ENCODE results near the gene PIM3. TPM values are rescaled to one million over a fixed set of nuclear protein-coding genes. Genes with fewer than 3 reads are reported as not detected.

Gene PIM3
- total and polyA plus RNA-seq, 4 donors, result 14.5 to 44.0 (median 28.1) TPM

GRCh38 chr22:49967706-49968208, 7.2 kb downstream of the PIM3 start:
- Histone ChIP-seq H3K9ac (ENCODE audit: low read depth in 1 of 2, low read length in 2 of 2) (peak overlapping the region; percentile 68), H3K27me3 (ENCODE audit: control insufficient read depth in 4 of 4, insufficient read depth in 4 of 4, low read length in 3 of 4) (no peaks in the 10 kb centered on the region), H3K4me3 (ENCODE audit: low read depth in 1 of 3, low read length in 3 of 3) (peak overlapping the region; percentile 1 to 32 (median 2)), H3K36me3 (ENCODE audit: control insufficient read depth in 4 of 4, insufficient read depth in 3 of 4, low read depth in 1 of 4, low read length in 3 of 4) (peaks cover 0 to 10% (median 3%) of the 10 kb centered on the region in 4 donors), H3K27ac (ENCODE audit: low read depth in 1 of 2, low read length in 2 of 2) (peak overlapping the region; percentile 95 to 99), H3K9me3 (ENCODE audit: control insufficient read depth in 4 of 4, low read length in 3 of 4) (no peaks in the 10 kb centered on the region), H3K4me1 (ENCODE audit: control insufficient read depth in 4 of 4, insufficient read depth in 4 of 4, low read length in 3 of 4) (peaks cover 44 to 87% (median 65%) of the 10 kb centered on the region in 4 donors)
- DNase-seq (ENCODE audit: low spot score), result no peak
- TF ChIP-seq SP1 (IDR thresholded peaks at IDR 0.05), result peak; percentile 98
- TF ChIP-seq FOXA1 (IDR thresholded peaks at IDR 0.05), result peak; percentile 83
- TF ChIP-seq HNF4A (conservative IDR thresholded peaks at IDR 0.05), result peak; percentile 94 to 96
- TF ChIP-seq, protein P1, sequence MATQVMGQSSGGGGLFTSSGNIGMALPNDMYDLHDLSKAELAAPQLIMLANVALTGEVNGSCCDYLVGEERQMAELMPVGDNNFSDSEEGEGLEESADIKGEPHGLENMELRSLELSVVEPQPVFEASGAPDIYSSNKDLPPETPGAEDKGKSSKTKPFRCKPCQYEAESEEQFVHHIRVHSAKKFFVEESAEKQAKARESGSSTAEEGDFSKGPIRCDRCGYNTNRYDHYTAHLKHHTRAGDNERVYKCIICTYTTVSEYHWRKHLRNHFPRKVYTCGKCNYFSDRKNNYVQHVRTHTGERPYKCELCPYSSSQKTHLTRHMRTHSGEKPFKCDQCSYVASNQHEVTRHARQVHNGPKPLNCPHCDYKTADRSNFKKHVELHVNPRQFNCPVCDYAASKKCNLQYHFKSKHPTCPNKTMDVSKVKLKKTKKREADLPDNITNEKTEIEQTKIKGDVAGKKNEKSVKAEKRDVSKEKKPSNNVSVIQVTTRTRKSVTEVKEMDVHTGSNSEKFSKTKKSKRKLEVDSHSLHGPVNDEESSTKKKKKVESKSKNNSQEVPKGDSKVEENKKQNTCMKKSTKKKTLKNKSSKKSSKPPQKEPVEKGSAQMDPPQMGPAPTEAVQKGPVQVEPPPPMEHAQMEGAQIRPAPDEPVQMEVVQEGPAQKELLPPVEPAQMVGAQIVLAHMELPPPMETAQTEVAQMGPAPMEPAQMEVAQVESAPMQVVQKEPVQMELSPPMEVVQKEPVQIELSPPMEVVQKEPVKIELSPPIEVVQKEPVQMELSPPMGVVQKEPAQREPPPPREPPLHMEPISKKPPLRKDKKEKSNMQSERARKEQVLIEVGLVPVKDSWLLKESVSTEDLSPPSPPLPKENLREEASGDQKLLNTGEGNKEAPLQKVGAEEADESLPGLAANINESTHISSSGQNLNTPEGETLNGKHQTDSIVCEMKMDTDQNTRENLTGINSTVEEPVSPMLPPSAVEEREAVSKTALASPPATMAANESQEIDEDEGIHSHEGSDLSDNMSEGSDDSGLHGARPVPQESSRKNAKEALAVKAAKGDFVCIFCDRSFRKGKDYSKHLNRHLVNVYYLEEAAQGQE (IDR thresholded peaks at IDR 0.05), result peak; percentile 77
- peak in 1 of 2 donors; percentile 18 for TF ChIP-seq GABPA (IDR thresholded peaks at IDR 0.05 in 1 of 2, conservative IDR thresholded peaks at IDR 0.05 in 1 of 2)
- TF ChIP-seq NR2F2 (IDR thresholded peaks at IDR 0.05), result peak; percentile 94
- no peak for TF ChIP-seq CTCF (IDR thresholded peaks at IDR 0.05; ENCODE audit: low read depth, low read length, missing input control)
- peak; percentile 54 for TF ChIP-seq YY1 (IDR thresholded peaks at IDR 0.05)
- TF ChIP-seq HNF4G (IDR thresholded peaks at IDR 0.05), result peak; percentile 90
- TF ChIP-seq TAF1 (conservative IDR thresholded peaks at IDR 0.05), result peak; percentile 43
- TF ChIP-seq RAD21 (IDR thresholded peaks at IDR 0.05), result peak; percentile 30 to 48
- peak; percentile 29 for TF ChIP-seq ATF3 (IDR thresholded peaks at IDR 0.05)
- TF ChIP-seq FOXA2 (IDR thresholded peaks at IDR 0.05), result peak; percentile 69
- TF ChIP-seq, protein P2, sequence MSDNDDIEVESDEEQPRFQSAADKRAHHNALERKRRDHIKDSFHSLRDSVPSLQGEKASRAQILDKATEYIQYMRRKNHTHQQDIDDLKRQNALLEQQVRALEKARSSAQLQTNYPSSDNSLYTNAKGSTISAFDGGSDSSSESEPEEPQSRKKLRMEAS (IDR thresholded peaks at IDR 0.05), result peak; percentile 86
- TF ChIP-seq ZBTB33 (IDR thresholded peaks at IDR 0.05), result peak; percentile 58
- TF ChIP-seq RXRA (IDR thresholded peaks at IDR 0.05), result peak; percentile 94 to 95
- peak; percentile 33 to 82 for TF ChIP-seq JUND (IDR thresholded peaks at IDR 0.05)
- peak; percentile 25 to 27 for TF ChIP-seq EGR1 (IDR thresholded peaks at IDR 0.05; ENCODE audit: low read depth in 2 of 2)
- WGBS, result 19% methylated on average over 18 of the region's 18 CpGs
